HG02763 (cell line): ENCODE measurements around the gene KIF15.
"Not testable (repeated sequence)": the region's sequence is repeated elsewhere in the genome, so short reads cannot be mapped to it uniquely, and the experiment has no call there.

Source experiments
- ATAC-seq: cut with Tn5 transposase; IDR thresholded peaks from one replicate; pipeline ENCODE4 v1.9.1; 2021; ENCODE audit warnings: mild to moderate bottlenecking, moderate library complexity; ENCODE audit not compliant: unreplicated experiment

The KIF15 gene

GRCh38 chr3:44761424-44762169 is at the start of gene KIF15, which contains the start of gene KIAA1143:
KIF15 (plus strand) TSS chr3:44761794; CDS start chr3:44761866, 72 bp downstream.
KIAA1143 (minus strand) TSS chr3:44761619; CDS start chr3:44761602, 17 bp downstream.
- peak; percentile 93 for ATAC-seq

DNA sequence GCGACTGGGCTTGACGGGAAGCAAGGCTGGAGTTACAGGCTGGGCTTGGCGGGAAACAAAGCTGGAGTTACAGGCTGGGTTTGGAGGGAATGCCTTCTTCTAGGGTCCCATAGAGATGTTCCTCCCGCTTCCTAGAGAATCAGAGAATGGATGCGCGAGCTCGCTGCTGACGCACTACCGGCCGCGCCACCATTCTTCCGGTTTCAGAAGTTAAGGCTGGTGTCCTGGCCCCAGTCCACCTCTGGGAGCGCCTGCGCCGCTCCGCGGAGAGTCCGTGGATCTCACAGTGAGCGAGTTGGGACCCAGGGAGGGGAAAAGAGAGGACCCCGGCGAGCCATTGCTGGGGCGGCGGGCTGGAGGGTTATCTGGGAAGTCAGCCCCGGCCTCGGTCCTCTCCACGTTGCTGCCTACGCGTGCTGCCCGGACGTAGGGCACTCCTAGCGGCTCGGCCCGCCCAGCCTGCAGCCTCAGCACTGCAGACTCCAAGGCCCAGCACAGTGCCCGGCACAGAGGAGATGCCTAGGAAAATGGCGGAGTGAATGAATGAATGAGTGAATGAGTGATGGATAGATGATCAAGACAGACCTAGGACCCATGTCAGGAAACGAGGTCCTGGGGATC is 49.0 kb upstream of the KIF15 start, which contains the start of gene ZNF502:
TSS of gene ZNF502 (plus strand) at position 206 of the 621 bp plus-strand sequence. CDS start 7,602 bp downstream, outside the sequence.
- no peak for ATAC-seq

DNA sequence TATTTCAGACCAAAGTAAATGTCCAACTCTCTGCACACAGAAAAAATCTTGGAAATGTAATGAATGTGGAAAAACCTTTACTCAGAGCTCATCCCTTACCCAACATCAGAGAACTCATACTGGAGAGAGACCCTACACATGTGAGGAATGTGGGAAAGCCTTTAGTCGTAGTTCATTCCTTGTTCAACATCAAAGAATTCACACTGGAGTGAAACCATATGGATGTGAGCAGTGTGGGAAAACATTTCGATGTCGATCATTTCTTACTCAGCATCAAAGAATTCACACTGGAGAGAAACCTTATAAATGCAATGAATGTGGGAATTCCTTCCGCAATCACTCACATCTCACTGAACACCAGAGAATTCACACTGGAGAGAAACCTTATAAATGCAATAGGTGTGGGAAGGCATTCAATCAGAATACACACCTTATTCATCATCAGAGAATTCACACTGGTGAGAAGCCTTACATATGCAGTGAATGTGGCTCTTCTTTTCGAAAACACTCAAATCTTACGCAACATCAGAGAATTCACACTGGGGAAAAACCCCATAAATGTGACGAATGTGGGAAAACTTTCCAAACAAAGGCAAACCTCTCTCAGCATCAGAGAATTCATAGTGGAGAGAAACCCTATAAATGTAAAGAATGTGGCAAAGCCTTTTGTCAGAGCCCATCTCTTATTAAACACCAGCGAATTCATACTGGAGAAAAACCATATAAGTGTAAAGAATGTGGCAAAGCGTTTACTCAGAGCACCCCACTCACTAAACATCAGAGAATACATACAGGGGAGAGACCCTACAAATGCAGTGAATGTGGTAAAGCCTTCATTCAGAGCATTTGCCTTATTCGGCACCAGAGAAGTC is 40.1 kb upstream of the KIF15 start:
- no peak for ATAC-seq

DNA sequence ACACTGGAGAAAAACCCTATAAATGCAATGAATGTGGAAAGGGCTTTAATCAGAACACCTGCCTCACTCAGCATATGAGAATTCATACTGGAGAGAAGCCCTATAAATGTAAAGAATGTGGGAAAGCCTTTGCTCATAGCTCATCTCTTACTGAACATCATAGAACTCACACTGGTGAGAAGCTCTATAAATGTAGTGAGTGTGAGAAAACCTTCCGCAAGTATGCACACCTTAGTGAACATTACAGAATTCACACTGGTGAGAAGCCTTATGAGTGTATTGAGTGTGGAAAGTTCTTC is 39.5 kb upstream of the KIF15 start:
- ATAC-seq: no peak

- peak; percentile 81 for ATAC-seq
Measured at GRCh38 chr3:44729384-44729910, 32.1 kb upstream of the KIF15 start, which contains the start of gene ZNF501. ZNF501 (plus strand) TSS chr3:44729635; CDS start chr3:44734422, 4,787 bp downstream.

- ATAC-seq: no peak
Measured at GRCh38 chr3:44734646-44735168, 26.9 kb upstream of the KIF15 start.

GRCh38 chr3:44761101-44761423 is 532 bp upstream of the KIF15 start:
- ATAC-seq: no peak

- ATAC-seq: no peak
Measured at GRCh38 chr3:44762170-44762677, 630 bp downstream of the KIF15 start.

GRCh38 chr3:44762690-44763089 is 1.1 kb downstream of the KIF15 start:
- no peak for ATAC-seq

GRCh38 chr3:44764248-44764647 is 2.7 kb downstream of the KIF15 start:
- ATAC-seq: no peak

- ATAC-seq: no peak
Measured at GRCh38 chr3:44771424-44772098, 10.0 kb downstream of the KIF15 start.

GRCh38 chr3:44772099-44772442 is 10.5 kb downstream of the KIF15 start:
- ATAC-seq: no peak

GRCh38 chr3:44782891-44783290 is 21.3 kb downstream of the KIF15 start:
- no peak for ATAC-seq

DNA sequence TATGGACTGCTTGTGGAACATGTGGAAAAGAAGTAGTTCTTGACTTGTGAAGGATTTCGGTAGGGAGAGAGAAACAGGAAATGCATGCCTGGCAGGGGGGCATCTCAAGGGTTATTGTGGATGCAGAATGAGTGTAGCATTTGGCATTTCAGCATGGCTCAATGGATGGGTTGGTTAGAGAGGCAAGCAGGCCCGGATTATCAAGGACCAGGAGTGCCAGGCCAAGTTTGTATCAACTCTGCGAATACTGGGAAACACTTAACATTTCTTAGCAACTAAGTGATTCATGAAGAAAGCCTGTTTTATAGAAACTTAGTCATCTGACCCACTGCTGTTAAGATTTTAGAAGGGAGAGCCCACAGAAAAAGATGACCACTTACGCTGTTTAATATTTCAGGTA is 33.6 kb downstream of the KIF15 start:
- no peak for ATAC-seq

DNA sequence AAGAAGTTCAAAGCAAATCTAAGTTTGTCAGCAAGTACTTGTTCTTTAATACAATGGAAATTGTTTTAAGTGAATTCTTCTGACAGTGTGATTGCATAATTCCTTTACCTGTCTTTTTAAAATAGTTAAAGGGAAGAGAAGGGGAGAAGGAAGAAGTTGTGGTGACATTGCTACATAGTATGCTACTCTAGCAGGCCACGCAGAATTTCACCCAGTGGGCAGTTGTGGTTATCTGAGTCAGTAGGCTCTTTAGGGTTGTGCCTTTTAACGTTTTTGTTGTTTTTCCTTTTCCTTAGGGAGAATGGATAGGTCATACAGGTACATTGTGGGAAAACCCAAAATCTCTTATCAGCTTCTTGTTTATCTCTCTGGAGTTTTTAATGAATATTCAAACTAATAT is 40.4 kb downstream of the KIF15 start:
- no peak for ATAC-seq

DNA sequence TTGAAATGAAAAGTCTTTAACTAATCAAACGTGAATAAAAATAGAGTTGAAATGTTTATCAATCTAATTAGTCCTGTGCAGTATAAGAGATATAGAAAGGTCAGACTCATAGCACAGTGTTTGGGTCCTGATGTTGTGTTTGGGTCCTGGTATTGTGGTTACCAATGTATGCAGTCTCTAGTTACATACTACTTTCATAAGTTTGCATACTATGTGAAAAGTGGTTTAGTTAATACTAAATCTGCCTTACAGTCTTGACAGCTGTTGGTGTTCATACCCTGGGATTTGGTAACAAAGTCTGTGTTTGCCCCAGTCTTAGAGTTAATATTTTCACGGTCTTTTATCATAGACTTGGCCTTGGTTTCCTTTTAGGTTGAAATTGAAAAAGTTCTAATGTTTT is 41.7 kb downstream of the KIF15 start:
- ATAC-seq: no peak

- no peak for ATAC-seq
Measured at GRCh38 chr3:44805960-44806359, 44.4 kb downstream of the KIF15 start.

DNA sequence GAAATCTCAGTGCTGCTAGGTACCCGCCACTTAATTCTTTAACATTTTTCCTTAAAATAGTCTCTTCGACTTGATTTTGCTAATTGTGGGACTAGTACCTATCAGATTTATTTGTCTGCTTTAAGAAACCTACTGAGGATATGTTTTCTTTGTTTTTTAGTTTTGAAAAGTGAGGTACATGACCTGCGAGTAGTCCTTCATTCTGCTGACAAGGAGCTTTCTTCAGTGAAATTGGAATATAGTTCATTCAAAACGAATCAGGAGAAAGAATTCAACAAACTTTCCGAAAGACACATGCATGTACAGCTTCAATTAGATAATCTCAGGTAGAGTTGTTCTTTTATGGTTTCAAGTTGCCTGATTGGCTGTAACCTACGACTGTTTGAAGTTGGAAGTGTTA is 53.2 kb downstream of the KIF15 start:
- ATAC-seq: no peak

GRCh38 chr3:44816334-44816733 is 54.7 kb downstream of the KIF15 start:
- ATAC-seq: not testable (repeated sequence)

DNA sequence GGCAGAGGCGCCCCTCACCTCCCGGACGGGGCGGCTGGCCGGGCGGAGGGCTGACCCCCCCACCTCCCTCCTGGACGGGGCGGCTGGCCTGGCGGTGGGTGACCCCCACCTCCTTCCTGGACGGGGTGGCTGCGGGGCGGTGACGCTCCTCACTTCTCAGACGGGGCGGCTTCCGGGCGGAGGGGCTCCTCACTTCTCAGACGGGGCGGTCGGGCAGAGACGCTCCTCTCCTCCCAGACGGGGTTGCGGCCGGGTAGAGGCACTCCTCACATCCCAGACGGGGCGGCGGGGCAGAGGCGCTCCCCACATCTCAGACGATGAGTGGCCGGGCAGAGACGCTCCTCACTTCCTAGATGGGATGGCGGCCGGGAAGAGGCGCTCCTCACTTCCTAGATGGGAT is 59.6 kb downstream of the KIF15 start:
- ATAC-seq: not testable (repeated sequence)
